ENCODE data around the gene DEXI. TPM values are rescaled to one million over a fixed set of nuclear protein-coding genes. Genes with fewer than 3 reads are reported as not detected.
"Not testable (repeated sequence)": the region's sequence is repeated elsewhere in the genome, so short reads cannot be mapped to it uniquely, and the experiment has no call there.

Gene DEXI
- total RNA-seq, 1 experiment from 2014 or later, result 50.1 TPM

GRCh38 chr16:10941935-10942351, 325 bp downstream of the DEXI start:
- not testable (repeated sequence) for DNase-seq (ENCODE audit: low read depth)

- DNase-seq (ENCODE audit: low read depth), result peak; percentile 33
Observed at GRCh38 chr16:10941127-10941933, 938 bp downstream of the DEXI start.

- no peak for DNase-seq (ENCODE audit: low read depth)
Observed at GRCh38 chr16:10940501-10941079, 1.7 kb downstream of the DEXI start.

- DNase-seq (ENCODE audit: low read depth), result no peak
Observed at GRCh38 chr16:10939649-10940234, 2.5 kb downstream of the DEXI start.

GRCh38 chr16:10938796-10939648, 3.2 kb downstream of the DEXI start:
- no peak for DNase-seq (ENCODE audit: low read depth)

GRCh38 chr16:10938321-10938720, 3.9 kb downstream of the DEXI start:
- no peak for DNase-seq (ENCODE audit: low read depth)

GRCh38 chr16:10937068-10937859, 5.0 kb downstream of the DEXI start:
- no peak for DNase-seq (ENCODE audit: low read depth)

- no peak for DNase-seq (ENCODE audit: low read depth)
Observed at GRCh38 chr16:10936272-10936984, 5.8 kb downstream of the DEXI start.

GRCh38 chr16:10935226-10935915, 6.9 kb downstream of the DEXI start:
- DNase-seq (ENCODE audit: low read depth), result no peak

- no peak for DNase-seq (ENCODE audit: low read depth)
Observed at GRCh38 chr16:10934325-10935107, 7.8 kb downstream of the DEXI start.

- no peak for DNase-seq (ENCODE audit: low read depth)
Observed at GRCh38 chr16:10933865-10934264, 8.4 kb downstream of the DEXI start.

- DNase-seq (ENCODE audit: low read depth), result no peak
Observed at GRCh38 chr16:10932959-10933710, 9.1 kb downstream of the DEXI start.

GRCh38 chr16:10931977-10932632, 10.2 kb downstream of the DEXI start:
- no peak for DNase-seq (ENCODE audit: low read depth)

GRCh38 chr16:10931134-10931533, 11.1 kb downstream of the DEXI start:
- no peak for DNase-seq (ENCODE audit: low read depth)

GRCh38 chr16:10930755-10931093, 11.5 kb downstream of the DEXI start:
- DNase-seq (ENCODE audit: low read depth), result no peak

- DNase-seq (ENCODE audit: low read depth), result peak; percentile 50
Observed at GRCh38 chr16:10929853-10930754, 12.2 kb downstream of the DEXI start.

All from HT1080 (cell line).